ENCODE results near the gene ZBTB49.

Gene ZBTB49

DNA sequence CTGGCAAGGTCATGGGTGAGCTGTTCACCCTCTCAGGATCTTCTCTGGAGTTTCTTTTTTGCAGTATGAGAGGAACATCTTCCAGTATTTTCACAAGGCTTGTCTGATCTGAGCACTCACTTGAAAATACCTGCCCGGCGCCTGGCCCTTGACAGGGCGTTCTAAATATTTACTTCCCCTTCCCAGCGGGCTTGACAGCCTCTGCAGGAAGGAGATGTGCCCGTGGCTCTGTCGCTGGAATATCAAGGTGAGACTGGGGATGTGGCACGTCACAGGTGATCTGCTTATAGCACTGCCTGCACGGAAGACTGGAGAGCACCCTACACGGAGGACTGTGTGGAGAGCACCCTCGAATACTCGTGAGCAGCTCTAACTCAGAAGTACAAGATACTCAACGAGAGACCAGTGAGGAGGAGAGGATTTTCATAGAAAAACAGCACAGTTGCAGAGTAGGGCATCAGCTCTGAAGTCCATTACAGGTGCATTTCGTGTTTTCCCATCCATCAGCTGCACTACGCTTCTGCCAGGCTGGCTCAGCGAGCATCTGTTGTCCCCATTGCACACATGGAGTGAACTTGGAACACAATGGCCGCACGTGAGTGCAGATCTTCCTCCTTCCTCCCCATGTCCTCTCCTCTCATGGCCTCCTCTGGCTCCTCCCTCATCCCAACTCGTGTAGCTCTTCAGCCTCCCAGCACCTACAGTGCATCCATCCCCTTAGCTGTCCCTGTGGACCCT, 32.1 kb downstream of the ZBTB49 start:
- TF ChIP-seq CTCF (IDR thresholded peaks at IDR 0.05): no peak

DNA sequence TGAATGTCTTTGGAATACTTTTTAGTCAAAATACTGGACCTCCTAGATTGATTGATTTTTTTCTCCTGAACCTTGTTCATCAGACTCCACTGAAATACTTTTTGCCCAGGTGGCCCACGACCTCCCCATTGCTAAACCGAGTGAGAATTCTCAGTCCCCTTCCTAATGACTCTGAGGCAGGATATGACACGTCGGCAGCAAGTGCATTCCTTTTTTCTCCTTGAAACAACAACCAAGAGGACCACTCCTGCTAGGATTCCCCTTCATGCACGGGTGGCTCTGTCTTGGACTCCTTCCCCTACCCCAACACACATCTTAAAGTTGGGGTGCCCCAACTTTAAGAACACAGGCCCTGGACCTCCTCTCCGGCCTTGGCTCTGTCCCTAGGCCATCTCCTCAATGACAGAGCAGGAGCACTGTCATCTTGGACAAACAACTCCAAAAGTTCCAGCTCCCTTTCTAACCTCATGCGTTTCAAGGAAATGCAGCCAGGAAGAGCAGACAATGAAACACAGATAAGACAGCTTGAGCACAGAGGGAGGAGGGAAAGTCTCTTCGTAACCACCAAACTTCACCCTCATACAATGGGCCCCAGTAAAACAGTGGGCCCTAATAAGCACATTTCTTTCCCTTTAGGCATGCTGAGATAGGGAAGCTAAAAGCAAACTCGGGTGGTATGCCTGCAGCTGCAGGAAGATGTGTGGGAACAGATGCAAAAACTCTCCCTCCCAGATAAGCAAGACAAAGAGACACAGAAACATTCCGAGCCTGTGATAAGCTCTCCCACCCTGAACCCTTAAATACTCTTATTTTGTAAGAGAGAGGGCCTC, 33.9 kb downstream of the ZBTB49 start:
- TF ChIP-seq CTCF (IDR thresholded peaks at IDR 0.05): no peak

DNA sequence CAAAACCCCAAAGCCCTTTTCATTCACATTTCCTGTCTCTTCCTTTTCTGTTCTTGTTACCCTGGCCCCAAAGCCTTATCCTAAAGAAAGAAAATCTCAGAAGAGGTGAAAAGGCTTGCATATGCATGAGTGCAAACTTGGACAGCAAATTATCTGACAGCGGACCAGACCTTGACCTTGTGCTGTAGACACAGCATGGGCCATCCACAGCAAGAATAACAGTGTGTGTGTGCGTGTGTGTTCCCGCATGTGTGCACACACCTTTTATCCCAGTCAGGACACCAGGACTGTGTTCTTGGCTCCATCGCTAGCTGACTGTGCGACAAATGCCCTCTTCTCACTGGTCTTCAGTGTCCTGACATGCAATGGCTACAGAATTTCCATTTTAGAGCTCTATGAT, 35.3 kb downstream of the ZBTB49 start:
- no peak for TF ChIP-seq CTCF (IDR thresholded peaks at IDR 0.05)

DNA sequence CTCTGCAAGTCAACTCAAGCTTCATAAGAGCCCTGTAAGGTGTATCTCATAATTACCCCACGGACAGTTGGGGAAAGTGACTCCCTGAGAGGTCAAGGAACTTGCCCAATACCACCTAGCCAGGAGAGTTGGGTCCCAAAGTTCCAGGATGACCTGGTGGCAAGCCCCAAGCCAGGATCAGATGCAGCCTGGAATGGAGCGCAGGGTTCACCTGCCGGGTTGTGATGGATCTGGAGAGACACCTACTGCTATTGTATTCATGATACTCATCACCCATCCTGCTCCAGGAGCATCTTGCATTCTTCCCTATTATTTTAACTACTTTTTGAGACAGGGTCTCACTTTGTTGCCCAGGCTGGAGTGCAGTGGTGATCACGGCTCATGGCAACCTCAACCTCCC, 36.1 kb downstream of the ZBTB49 start:
- TF ChIP-seq CTCF (IDR thresholded peaks at IDR 0.05): no peak

DNA sequence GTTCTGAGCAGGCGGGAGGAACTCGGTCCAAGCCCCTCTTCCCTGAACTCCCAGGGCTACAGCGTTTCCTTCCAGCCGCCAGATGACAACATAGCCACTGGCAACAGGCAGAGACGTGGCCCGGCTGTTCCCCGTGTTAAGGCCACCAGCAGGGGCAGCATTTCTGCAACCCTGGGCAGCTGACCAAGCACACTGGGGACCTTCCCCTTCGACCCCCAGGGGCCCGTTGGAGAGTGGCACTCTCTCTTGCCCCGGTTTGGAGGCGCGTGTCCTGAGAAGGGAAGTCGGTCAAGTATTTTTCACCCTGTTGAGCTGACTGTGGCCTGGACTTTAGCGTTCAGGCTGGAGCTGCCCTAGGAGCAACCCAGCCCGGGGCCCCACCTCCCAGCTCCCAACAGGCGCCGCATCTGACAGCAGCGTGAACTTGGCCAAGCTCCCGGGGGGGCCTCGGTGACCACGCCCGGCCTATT, 37.6 kb downstream of the ZBTB49 start:
- TF ChIP-seq CTCF (IDR thresholded peaks at IDR 0.05): no peak

DNA sequence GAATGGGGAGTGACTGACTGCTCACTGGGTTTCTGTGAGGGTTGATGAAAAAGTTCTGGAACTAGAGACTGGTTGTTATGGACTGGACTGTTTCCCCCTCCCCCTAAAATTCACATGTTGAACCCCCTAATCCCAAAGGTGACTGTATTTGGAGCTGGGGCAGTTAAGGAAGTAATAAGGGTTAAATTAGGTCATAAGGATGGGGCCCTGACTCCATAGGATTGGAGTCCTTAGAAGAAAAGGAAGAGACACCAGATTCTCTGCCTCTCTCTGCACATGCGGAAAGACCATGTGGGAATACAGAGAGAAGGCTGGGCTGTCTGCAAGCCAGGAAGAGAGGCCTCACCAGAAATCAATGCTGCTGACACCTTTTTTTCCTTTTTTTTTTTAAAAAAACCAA, 38.2 kb downstream of the ZBTB49 start:
- no peak for TF ChIP-seq CTCF (IDR thresholded peaks at IDR 0.05)

DNA sequence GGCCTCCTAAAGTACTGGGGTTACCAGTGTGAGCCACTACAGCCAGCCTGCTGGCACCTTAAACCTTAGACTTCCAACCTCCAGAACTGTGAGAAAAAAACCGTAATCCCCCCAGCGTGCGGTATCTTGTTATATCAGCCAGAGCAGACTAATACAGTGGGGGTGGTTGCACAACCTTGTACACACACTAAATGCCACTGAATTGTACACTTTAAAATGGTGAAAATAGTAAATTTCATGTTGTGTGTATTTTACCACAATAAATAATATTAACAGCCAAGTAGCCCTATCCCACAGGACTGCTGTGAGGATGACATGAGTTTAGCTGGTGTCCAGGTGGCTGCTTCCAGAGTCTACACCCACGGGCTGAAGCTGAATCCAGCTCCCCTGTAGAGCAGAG, 38.8 kb downstream of the ZBTB49 start:
- TF ChIP-seq CTCF (IDR thresholded peaks at IDR 0.05): no peak
